Measurements from ENCODE around the gene TRAPPC12.
A peak's percentile ranks its signal among the peaks of the same experiment; 100 is the strongest.
"Not testable (repeated sequence)": the region's sequence is repeated elsewhere in the genome, so short reads cannot be mapped to it uniquely, and the experiment has no call there.

TRAPPC12 gene

GRCh38 chr2:3503483-3503882, 124.0 kb downstream of the TRAPPC12 start:
- Mint-ChIP-seq H3K27ac (no peak overlapping the region), H3K9me3 (peaks cover 3% of the 10 kb centered on the region), H3K36me3 (ENCODE audit: low read depth) (peaks cover 44% of the 10 kb centered on the region), H3K27me3 (ENCODE audit: low read depth) (no peaks in the 10 kb centered on the region), H3K4me3 (no peak overlapping the region), H3K4me1 (ENCODE audit: low read depth) (peaks cover 3% of the 10 kb centered on the region)

- Mint-ChIP-seq H3K36me3 (ENCODE audit: low read depth) (peaks cover 43% of the 10 kb centered on the region), H3K9me3 (peaks cover 5% of the 10 kb centered on the region), H3K4me3 (no peak overlapping the region), H3K27ac (no peak overlapping the region), H3K27me3 (ENCODE audit: low read depth) (no peaks in the 10 kb centered on the region), H3K4me1 (ENCODE audit: low read depth) (peaks cover 3% of the 10 kb centered on the region)
Measured at GRCh38 chr2:3504741-3505140, 125.2 kb downstream of the TRAPPC12 start.

GRCh38 chr2:3505771-3506170, 126.3 kb downstream of the TRAPPC12 start:
- no peak overlapping the region for H3K4me3 Mint-ChIP-seq
- no peak overlapping the region for H3K27ac Mint-ChIP-seq
- H3K36me3 Mint-ChIP-seq (ENCODE audit: low read depth), result peaks cover 48% of the 10 kb centered on the region
- no peaks in the 10 kb centered on the region for H3K27me3 Mint-ChIP-seq (ENCODE audit: low read depth)
- peaks cover 3% of the 10 kb centered on the region for H3K4me1 Mint-ChIP-seq (ENCODE audit: low read depth)
- peaks cover 5% of the 10 kb centered on the region for H3K9me3 Mint-ChIP-seq

- Mint-ChIP-seq H3K27ac (no peak overlapping the region), H3K27me3 (ENCODE audit: low read depth) (no peaks in the 10 kb centered on the region), H3K9me3 (peaks cover 26% of the 10 kb centered on the region), H3K36me3 (ENCODE audit: low read depth) (peaks cover 61% of the 10 kb centered on the region), H3K4me1 (ENCODE audit: low read depth) (peaks cover 12% of the 10 kb centered on the region), H3K4me3 (no peak overlapping the region)
Measured at GRCh38 chr2:3512086-3512485, 132.6 kb downstream of the TRAPPC12 start.

- peaks cover 17% of the 10 kb centered on the region for H3K4me1 Mint-ChIP-seq (ENCODE audit: low read depth)
- H3K27me3 Mint-ChIP-seq (ENCODE audit: low read depth), result no peaks in the 10 kb centered on the region
- peaks cover 57% of the 10 kb centered on the region for H3K36me3 Mint-ChIP-seq (ENCODE audit: low read depth)
Measured at GRCh38 chr2:3513026-3513810, 133.7 kb downstream of the TRAPPC12 start.

GRCh38 chr2:3515438-3515837, 135.9 kb downstream of the TRAPPC12 start:
- not testable (repeated sequence) for H3K27ac Mint-ChIP-seq; H3K4me3 Mint-ChIP-seq; H3K27me3 Mint-ChIP-seq (ENCODE audit: low read depth)
- H3K9me3 Mint-ChIP-seq, result peaks cover 21% of the 10 kb centered on the region
- peaks cover 46% of the 10 kb centered on the region for H3K36me3 Mint-ChIP-seq (ENCODE audit: low read depth)
- peaks cover 24% of the 10 kb centered on the region for H3K4me1 Mint-ChIP-seq (ENCODE audit: low read depth)

More at GRCh38 chr2:3513026-3513810, 133.7 kb downstream of the TRAPPC12 start:
- peaks cover 26% of the 10 kb centered on the region for H3K9me3 Mint-ChIP-seq
- no peak overlapping the region for H3K4me3 Mint-ChIP-seq
- no peak overlapping the region for H3K27ac Mint-ChIP-seq

- peaks cover 31% of the 10 kb centered on the region for H3K4me1 Mint-ChIP-seq (ENCODE audit: low read depth)
- no peak overlapping the region for H3K27ac Mint-ChIP-seq
Measured at GRCh38 chr2:3516831-3517230, 137.3 kb downstream of the TRAPPC12 start.

GRCh38 chr2:3517948-3518495, 138.5 kb downstream of the TRAPPC12 start:
- Mint-ChIP-seq H3K9me3 (peaks cover 13% of the 10 kb centered on the region), H3K4me3 (peak overlapping the region; percentile 95), H3K36me3 (ENCODE audit: low read depth) (peaks cover 24% of the 10 kb centered on the region), H3K27me3 (ENCODE audit: low read depth) (no peaks in the 10 kb centered on the region), H3K4me1 (ENCODE audit: low read depth) (peaks cover 32% of the 10 kb centered on the region), H3K27ac (peak overlapping the region; percentile 85)

More at GRCh38 chr2:3516831-3517230, 137.3 kb downstream of the TRAPPC12 start:
- peaks cover 13% of the 10 kb centered on the region for H3K9me3 Mint-ChIP-seq
- H3K36me3 Mint-ChIP-seq (ENCODE audit: low read depth), result peaks cover 33% of the 10 kb centered on the region
- H3K4me3 Mint-ChIP-seq, result no peak overlapping the region
- no peaks in the 10 kb centered on the region for H3K27me3 Mint-ChIP-seq (ENCODE audit: low read depth)

GRCh38 chr2:3518496-3519254, 139.2 kb downstream of the TRAPPC12 start:
- peaks cover 13% of the 10 kb centered on the region for H3K9me3 Mint-ChIP-seq
- peaks cover 30% of the 10 kb centered on the region for H3K4me1 Mint-ChIP-seq (ENCODE audit: low read depth)
- peaks cover 18% of the 10 kb centered on the region for H3K36me3 Mint-ChIP-seq (ENCODE audit: low read depth)
- H3K4me3 Mint-ChIP-seq, result peak overlapping the region; percentile 95
- peak overlapping the region; percentile 85 for H3K27ac Mint-ChIP-seq
- H3K27me3 Mint-ChIP-seq (ENCODE audit: low read depth), result no peaks in the 10 kb centered on the region

- peaks cover 12% of the 10 kb centered on the region for H3K9me3 Mint-ChIP-seq
- H3K4me3 Mint-ChIP-seq, result peak within 1 kb of the TSS; percentile 95
- no peaks in the 10 kb centered on the region for H3K27me3 Mint-ChIP-seq (ENCODE audit: low read depth)
- H3K36me3 Mint-ChIP-seq (ENCODE audit: low read depth), result peaks cover 12% of the 10 kb centered on the region
- peak within 1 kb of the TSS; percentile 85 for H3K27ac Mint-ChIP-seq
- peaks cover 24% of the 10 kb centered on the region for H3K4me1 Mint-ChIP-seq (ENCODE audit: low read depth)
Measured at GRCh38 chr2:3519255-3520205, 140.0 kb downstream of the TRAPPC12 start, which contains the start of gene ADI1. Gene ADI1, minus strand, starts transcription at chr2:3519531. Its CDS starts 44 bp downstream, at chr2:3519487.

GRCh38 chr2:3520591-3520990, 141.1 kb downstream of the TRAPPC12 start:
- peaks cover 23% of the 10 kb centered on the region for H3K4me1 Mint-ChIP-seq (ENCODE audit: low read depth)
- no peaks in the 10 kb centered on the region for H3K27me3 Mint-ChIP-seq (ENCODE audit: low read depth)
- peak overlapping the region; percentile 95 for H3K4me3 Mint-ChIP-seq
- H3K27ac Mint-ChIP-seq, result no peak overlapping the region
- peaks cover 3% of the 10 kb centered on the region for H3K9me3 Mint-ChIP-seq
- H3K36me3 Mint-ChIP-seq (ENCODE audit: low read depth), result peaks cover 8% of the 10 kb centered on the region

GRCh38 chr2:3522961-3523421, 143.5 kb downstream of the TRAPPC12 start:
- H3K27me3 Mint-ChIP-seq (ENCODE audit: low read depth), result no peaks in the 10 kb centered on the region
- H3K4me3 Mint-ChIP-seq, result no peak overlapping the region
- peaks cover 21% of the 10 kb centered on the region for H3K4me1 Mint-ChIP-seq (ENCODE audit: low read depth)
- H3K9me3 Mint-ChIP-seq, result no peaks in the 10 kb centered on the region
- no peaks in the 10 kb centered on the region for H3K36me3 Mint-ChIP-seq (ENCODE audit: low read depth)
- H3K27ac Mint-ChIP-seq, result no peak overlapping the region

GRCh38 chr2:3523551-3524041, 144.1 kb downstream of the TRAPPC12 start:
- Mint-ChIP-seq H3K36me3 (ENCODE audit: low read depth) (no peaks in the 10 kb centered on the region), H3K4me3 (no peak overlapping the region), H3K27me3 (ENCODE audit: low read depth) (no peaks in the 10 kb centered on the region), H3K27ac (no peak overlapping the region), H3K9me3 (no peaks in the 10 kb centered on the region), H3K4me1 (ENCODE audit: low read depth) (peaks cover 18% of the 10 kb centered on the region)
